A549 treated with GW870086 at 1 μM for 4 hours (cell line): ENCODE results near the gene ZCCHC17. TPM values are rescaled to one million over a fixed set of nuclear protein-coding genes. Genes with fewer than 3 reads are reported as not detected.

Source experiments
- total RNA-seq: library from RNA; stranded (reverse); fragments of 200-300 nt; extraction: Qiagen RNA extraction; gene quantifications from 5 replicates; pipeline ENCODE4 v1.2.3, GENCODE V29; 2022; ENCODE audit warnings: low read depth

ZCCHC17 gene
- 23.7 to 27.2 TPM (median 25.2 TPM) in 5 replicates for total RNA-seq

DNA sequence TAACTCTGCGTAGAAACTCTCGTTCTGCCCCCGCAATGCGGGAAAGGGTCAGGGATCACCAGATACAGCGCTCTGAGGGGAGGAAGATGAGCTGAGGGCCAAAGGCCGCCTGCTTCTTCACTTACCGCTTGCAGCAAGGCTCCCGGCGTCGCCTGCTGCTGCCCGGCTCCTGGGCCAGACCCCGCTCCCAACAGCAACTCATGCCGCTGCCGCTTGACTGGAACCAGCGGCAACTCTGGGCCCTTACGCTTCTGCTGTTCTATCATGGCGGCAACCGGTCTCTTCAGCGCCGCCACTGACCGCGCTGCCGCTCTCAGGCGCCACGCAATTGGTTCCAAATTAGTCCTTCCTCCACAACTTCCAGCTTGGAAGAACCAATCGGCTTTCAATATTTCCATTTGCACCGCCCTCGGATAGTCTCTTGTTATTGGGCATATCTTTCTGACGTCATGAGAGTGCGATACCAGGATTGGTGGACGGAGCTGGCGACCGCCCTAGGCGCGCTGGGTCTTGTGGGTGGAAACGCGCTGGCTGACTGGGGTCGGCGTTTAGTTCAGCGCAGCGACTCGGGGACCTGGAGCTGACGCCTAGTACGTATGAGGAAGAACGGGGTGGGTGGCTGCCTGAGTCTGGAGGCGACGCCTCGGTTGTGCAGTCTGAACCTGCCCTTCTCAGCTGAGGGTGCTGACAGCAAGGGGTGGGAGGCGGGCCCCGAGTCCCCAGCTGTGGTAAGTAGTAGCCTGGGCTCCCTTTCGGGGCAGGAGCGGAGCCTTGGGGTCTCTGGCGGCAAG is at the start of gene ZCCHC17, which contains the start of gene SNRNP40:
ZCCHC17 (plus strand) TSS at position 547 of the 791 bp plus-strand sequence. CDS start 13,067 bp downstream, outside the sequence.
SNRNP40 (minus strand) TSS at position 303 of the 791 bp plus-strand sequence; CDS start at position 266, 37 bp downstream.

GRCh38 chr1:31373056-31373896 is 76.4 kb downstream of the ZCCHC17 start, which contains the start of gene FABP3:
FABP3 (minus strand) TSS chr1:31373076; CDS start chr1:31373014, 62 bp downstream.

DNA sequence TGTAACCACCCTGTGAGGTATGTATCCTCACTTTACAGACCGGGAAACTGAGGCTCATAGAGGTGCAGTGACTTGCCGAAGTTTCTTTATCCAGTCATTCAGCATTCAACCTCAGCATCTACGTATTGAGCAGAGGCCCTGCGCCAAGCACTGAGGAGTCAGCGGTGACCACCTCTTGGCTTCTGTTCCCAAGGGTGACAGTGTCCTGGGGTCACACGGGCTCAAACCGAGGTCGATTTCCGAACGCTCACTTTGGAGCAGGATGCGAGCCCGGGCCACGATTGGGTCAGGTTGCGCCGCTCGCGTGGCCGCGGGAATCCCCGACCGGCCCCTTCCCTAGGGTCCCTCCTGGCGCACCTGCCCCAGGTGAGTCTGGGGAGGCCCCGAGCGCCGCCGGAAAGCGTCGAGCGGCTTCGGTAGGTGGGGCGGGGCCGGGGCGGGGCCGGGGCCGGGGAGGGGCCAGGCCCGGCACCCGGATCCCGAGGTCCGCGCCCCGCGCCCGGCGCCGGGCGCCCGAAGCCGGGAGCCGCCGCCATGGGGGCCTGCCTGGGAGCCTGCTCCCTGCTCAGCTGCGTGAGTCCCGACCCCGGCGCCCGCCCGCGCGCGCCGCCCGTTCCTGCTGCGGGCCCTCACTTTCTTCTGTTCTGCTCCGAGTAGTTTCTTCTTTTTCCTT is 116.0 kb downstream of the ZCCHC17 start, which contains the start of gene SERINC2:
SERINC2 (plus strand) TSS at position 482 of the 673 bp plus-strand sequence; CDS start at position 535, 53 bp downstream.

Other genes starting within 250 kb of the ZCCHC17 start
- gene PUM1, start 231.3 kb upstream of the ZCCHC17 start, total RNA-seq, result 23.4 to 31.4 TPM (median 30.2 TPM) in 5 replicates
- 0.97 to 1.6 TPM (median 1.1 TPM) in 5 replicates for gene NKAIN1, start 57.1 kb upstream of the ZCCHC17 start, total RNA-seq
- gene SNRNP40, start 244 bp upstream of the ZCCHC17 start, total RNA-seq, result 40.4 to 45.9 TPM (median 44.5 TPM) in 5 replicates
- gene FABP3, start 76.0 kb downstream of the ZCCHC17 start, total RNA-seq, result not detected in 5 replicates
- 18.9 to 32.6 TPM (median 31.6 TPM) in 5 replicates for gene SERINC2, start 116.2 kb downstream of the ZCCHC17 start, total RNA-seq